KMS-11 (cell line): ENCODE measurements around the gene SLC39A8.
"Not testable (repeated sequence)": the region's sequence is repeated elsewhere in the genome, so short reads cannot be mapped to it uniquely, and the experiment has no call there.

Experiments used
- H2AFZ ChIP-seq: fragments of 200-600 bp; sonication (generic); 2 replicates; pipeline ENCODE4 v1.6.1; 2016; ENCODE audit warnings: antibody characterized with exemption, mixed run types, low read depth
- H3K27ac ChIP-seq: fragments of 200-600 bp; sonication (generic); 2 replicates; pipeline ENCODE4 v1.6.1; 2016; ENCODE audit warnings: mild to moderate bottlenecking, mixed run types
- H3K27me3 ChIP-seq: fragments of 200-600 bp; sonication (generic); 2 replicates; pipeline ENCODE4 v1.6.1; 2017; ENCODE audit warnings: mild to moderate bottlenecking, low read depth, mixed run types, moderate library complexity; ENCODE audit not compliant: insufficient read depth
- H3K36me3 ChIP-seq: fragments of 200-600 bp; sonication (generic); 2 replicates; pipeline ENCODE4 v1.6.1; 2017; ENCODE audit warnings: mild to moderate bottlenecking, mixed run types; ENCODE audit not compliant: insufficient read depth
- H3K4me1 ChIP-seq: fragments of 200-600 bp; sonication (generic); 2 replicates; pipeline ENCODE4 v1.6.1; 2016; ENCODE audit warnings: mild to moderate bottlenecking, low read depth, mixed run types; ENCODE audit not compliant: poor library complexity, severe bottlenecking
- H3K4me2 ChIP-seq: fragments of 200-600 bp; sonication (generic); 2 replicates; pipeline ENCODE4 v1.7.0; 2016; ENCODE audit warnings: mild to moderate bottlenecking, mixed run types
- H3K4me3 ChIP-seq: fragments of 200-600 bp; sonication (generic); IDR thresholded peaks from 2 replicates; pipeline ENCODE4 v1.6.1; 2017; ENCODE audit warnings: low read depth, low read length, mixed read lengths; ENCODE audit not compliant: insufficient read depth
- H3K79me2 ChIP-seq: fragments of 200-600 bp; sonication (generic); 2 replicates; pipeline ENCODE4 v1.6.1; 2016; ENCODE audit warnings: low read depth, mixed run types; ENCODE audit not compliant: insufficient read depth
- H3K9ac ChIP-seq: fragments of 200-600 bp; sonication (generic); 2 replicates; pipeline ENCODE4 v1.6.1; 2016; ENCODE audit warnings: mild to moderate bottlenecking, mixed run types
- H4K20me1 ChIP-seq: fragments of 200-600 bp; sonication (generic); 2 replicates; pipeline ENCODE4 v1.6.1; 2016; ENCODE audit warnings: mild to moderate bottlenecking, mixed run types; ENCODE audit not compliant: insufficient read depth
- TF ChIP-seq, protein P1 (sequence below): fragments of 200-600 bp; sonication (generic); conservative IDR thresholded peaks from 2 replicates; pipeline ENCODE4 v1.6.1; 2017; ENCODE audit warnings: low read depth, mild to moderate bottlenecking, antibody characterized with exemption, low read length, moderate library complexity, mixed read lengths

SLC39A8 gene

GRCh38 chr4:102387552-102388150 lies 42.4 kb upstream of the SLC39A8 start:
- no peak overlapping the region for H3K9ac ChIP-seq
- TF ChIP-seq, protein P1, sequence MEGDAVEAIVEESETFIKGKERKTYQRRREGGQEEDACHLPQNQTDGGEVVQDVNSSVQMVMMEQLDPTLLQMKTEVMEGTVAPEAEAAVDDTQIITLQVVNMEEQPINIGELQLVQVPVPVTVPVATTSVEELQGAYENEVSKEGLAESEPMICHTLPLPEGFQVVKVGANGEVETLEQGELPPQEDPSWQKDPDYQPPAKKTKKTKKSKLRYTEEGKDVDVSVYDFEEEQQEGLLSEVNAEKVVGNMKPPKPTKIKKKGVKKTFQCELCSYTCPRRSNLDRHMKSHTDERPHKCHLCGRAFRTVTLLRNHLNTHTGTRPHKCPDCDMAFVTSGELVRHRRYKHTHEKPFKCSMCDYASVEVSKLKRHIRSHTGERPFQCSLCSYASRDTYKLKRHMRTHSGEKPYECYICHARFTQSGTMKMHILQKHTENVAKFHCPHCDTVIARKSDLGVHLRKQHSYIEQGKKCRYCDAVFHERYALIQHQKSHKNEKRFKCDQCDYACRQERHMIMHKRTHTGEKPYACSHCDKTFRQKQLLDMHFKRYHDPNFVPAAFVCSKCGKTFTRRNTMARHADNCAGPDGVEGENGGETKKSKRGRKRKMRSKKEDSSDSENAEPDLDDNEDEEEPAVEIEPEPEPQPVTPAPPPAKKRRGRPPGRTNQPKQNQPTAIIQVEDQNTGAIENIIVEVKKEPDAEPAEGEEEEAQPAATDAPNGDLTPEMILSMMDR: no peak
- no peaks in the 10 kb centered on the region for H3K79me2 ChIP-seq
- no peak overlapping the region for H2AFZ ChIP-seq
- H3K27ac ChIP-seq: no peak overlapping the region
- H3K27me3 ChIP-seq: no peaks in the 10 kb centered on the region
- H3K4me2 ChIP-seq: no peak overlapping the region
- no peak overlapping the region for H3K4me3 ChIP-seq
- no peaks in the 10 kb centered on the region for H4K20me1 ChIP-seq
- H3K36me3 ChIP-seq: no peaks in the 10 kb centered on the region
- no peaks in the 10 kb centered on the region for H3K4me1 ChIP-seq

GRCh38 chr4:102386966-102387365 lies 41.7 kb upstream of the SLC39A8 start:
- no peak overlapping the region for H3K9ac ChIP-seq
- no peaks in the 10 kb centered on the region for H3K4me1 ChIP-seq
- no peaks in the 10 kb centered on the region for H3K79me2 ChIP-seq
- H3K4me2 ChIP-seq: no peak overlapping the region
- no peak overlapping the region for H3K27ac ChIP-seq
- TF ChIP-seq, protein P1: no peak
- H2AFZ ChIP-seq: no peak overlapping the region
- H3K36me3 ChIP-seq: no peaks in the 10 kb centered on the region
- H3K4me3 ChIP-seq: no peak overlapping the region
- H4K20me1 ChIP-seq: no peaks in the 10 kb centered on the region
- no peaks in the 10 kb centered on the region for H3K27me3 ChIP-seq

DNA sequence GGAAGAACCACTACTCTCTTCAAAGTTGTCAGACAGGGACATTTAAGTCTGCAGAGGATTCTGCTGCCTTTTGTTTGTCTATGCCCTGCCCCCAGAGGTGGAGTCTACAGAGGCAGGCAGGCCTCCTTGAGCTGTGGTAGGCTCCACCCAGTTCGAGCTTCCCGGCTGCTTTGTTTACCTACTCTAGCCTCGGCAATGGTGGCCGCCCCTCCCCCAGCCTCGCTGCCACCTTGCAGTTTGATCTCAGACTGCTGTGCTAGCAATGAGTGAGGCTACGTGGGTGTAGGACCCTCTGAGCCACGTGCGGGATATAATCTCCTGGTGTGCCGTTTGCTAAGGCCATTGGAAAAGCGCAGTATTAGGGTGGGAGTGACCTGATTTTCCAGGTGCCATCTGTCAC lies 35.0 kb upstream of the SLC39A8 start:
- H3K4me1 ChIP-seq, H4K20me1 ChIP-seq, H3K27ac ChIP-seq, H3K4me2 ChIP-seq, H3K79me2 ChIP-seq, H3K36me3 ChIP-seq, H3K27me3 ChIP-seq, H3K4me3 ChIP-seq: not testable (repeated sequence)
- Histone ChIP-seq H3K9ac (peak overlapping the region; percentile 42; the same call in 1 of the 2 replicates), H2AFZ (peak overlapping the region; percentile 39; the same call in 1 of the 2 replicates)

DNA sequence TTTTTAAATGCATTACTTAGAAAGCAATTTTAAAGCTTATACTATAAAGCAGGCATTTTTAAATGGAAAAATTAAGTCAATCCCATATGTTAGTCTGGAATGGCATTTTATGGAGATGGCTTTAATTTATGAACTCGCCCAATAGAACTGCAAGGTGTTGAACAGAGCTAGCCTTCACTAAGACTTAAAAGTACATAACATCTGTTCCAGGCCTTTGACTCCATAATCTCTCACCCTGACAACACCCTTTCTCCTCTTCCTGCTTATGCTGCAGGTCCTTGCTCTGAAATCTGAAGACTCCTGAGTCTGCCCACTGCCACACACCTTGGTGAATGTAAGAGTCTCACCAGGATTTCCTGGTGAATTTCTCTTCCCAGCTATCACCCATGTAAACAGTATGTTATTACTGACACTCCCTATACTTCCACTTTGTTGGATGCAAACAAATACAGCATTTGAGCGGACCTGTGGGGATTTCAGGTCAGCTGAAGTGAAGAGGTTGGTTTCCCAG lies 17.7 kb upstream of the SLC39A8 start:
- H3K27me3 ChIP-seq: no peaks in the 10 kb centered on the region
- no peaks in the 10 kb centered on the region for H3K79me2 ChIP-seq
- TF ChIP-seq, protein P1: no peak
- H3K4me2 ChIP-seq: no peak overlapping the region
- H3K9ac ChIP-seq: no peak overlapping the region
- H3K4me1 ChIP-seq: no peaks in the 10 kb centered on the region
- no peaks in the 10 kb centered on the region for H3K36me3 ChIP-seq
- H4K20me1 ChIP-seq: no peaks in the 10 kb centered on the region
- no peak overlapping the region for H3K4me3 ChIP-seq
- H2AFZ ChIP-seq: no peak overlapping the region
- no peak overlapping the region for H3K27ac ChIP-seq

DNA sequence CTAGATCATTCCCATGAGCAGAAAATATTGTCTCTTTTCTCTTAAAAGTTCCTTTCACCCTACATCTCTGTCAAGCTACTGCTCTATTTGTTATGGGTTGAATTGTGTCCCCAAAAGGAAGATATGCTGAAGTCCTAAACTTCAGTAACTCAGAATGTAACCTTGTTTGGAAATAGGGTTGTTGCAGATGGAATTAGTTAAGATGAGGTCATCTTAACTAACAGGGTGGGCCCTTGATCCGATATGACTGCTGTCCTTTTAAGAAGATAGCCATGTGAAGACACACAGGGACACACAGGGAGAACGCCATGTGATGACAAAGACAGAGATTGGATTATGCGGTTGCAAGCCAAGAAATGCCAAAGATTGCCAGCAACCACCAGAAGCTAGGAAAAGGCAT lies 12.8 kb upstream of the SLC39A8 start:
- TF ChIP-seq, protein P1: no peak

DNA sequence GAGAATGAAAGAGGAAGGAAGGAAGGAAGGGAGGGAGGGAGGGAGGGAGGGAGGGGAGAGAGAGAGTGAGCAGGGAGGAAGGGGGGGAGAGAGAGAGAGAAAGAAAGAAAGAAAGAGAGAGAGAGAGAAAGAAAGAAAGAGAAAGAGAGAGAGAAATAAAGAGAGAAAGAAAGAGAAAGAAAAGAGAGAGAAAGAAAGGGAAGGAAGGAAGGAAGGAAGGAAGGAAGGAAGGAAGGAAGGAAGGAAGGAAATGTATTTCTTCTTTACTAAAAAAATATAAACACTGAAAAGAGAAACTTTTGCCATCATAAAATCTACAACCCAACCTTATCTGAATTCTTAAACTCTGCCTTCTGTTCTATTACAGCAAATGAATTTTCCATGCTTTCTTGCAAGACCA lies 12.4 kb upstream of the SLC39A8 start:
- not testable (repeated sequence) for H3K36me3 ChIP-seq, H3K27ac ChIP-seq, H3K4me3 ChIP-seq, H3K4me1 ChIP-seq, H3K9ac ChIP-seq, H4K20me1 ChIP-seq, H3K4me2 ChIP-seq, H3K79me2 ChIP-seq, H3K27me3 ChIP-seq, H2AFZ ChIP-seq

More for the DNA sequence above, 12.8 kb upstream of the SLC39A8 start:
- Histone ChIP-seq H3K27me3 (no peaks in the 10 kb centered on the region), H3K27ac (no peak overlapping the region), H4K20me1 (no peaks in the 10 kb centered on the region), H3K9ac (no peak overlapping the region), H3K79me2 (no peaks in the 10 kb centered on the region), H3K4me3 (no peak overlapping the region), H3K4me2 (no peak overlapping the region), H3K4me1 (no peaks in the 10 kb centered on the region), H2AFZ (no peak overlapping the region), H3K36me3 (no peaks in the 10 kb centered on the region)
